Stomach (tissue), 4 donors: ENCODE data around the gene NR4A3.

ENCODE experiments used
- POLR2A ChIP-seq, 4 donors: fragments of 450-650 bp; IDR thresholded peaks; one replicate each; pipeline ENCODE4 v1.6.1; 2016; ENCODE audit warnings: antibody characterized with exemption in 4 of 4, control low read depth in 2 of 4, mild to moderate bottlenecking in 1 of 4, moderate library complexity in 1 of 4
- POLR2AphosphoS5 ChIP-seq, 3 donors: sonication (generic); formaldehyde crosslinking; IDR thresholded peaks; one replicate each; pipeline ENCODE4 v1.6.1; 2016; ENCODE audit warnings: antibody characterized with exemption in 3 of 3
- TF ChIP-seq, protein P1 (sequence below), 7 experiments: fragments of 450-650 bp in 4 of 7; fragments of 200-600 bp in 3 of 7; sonication (generic) in 3 of 7; IDR thresholded peaks; one replicate each; pipeline ENCODE4 v1.5.1; 2016 to 2019; ENCODE audit warnings: antibody characterized with exemption in 7 of 7, control low read depth in 2 of 7, mild to moderate bottlenecking in 1 of 7

DNA sequence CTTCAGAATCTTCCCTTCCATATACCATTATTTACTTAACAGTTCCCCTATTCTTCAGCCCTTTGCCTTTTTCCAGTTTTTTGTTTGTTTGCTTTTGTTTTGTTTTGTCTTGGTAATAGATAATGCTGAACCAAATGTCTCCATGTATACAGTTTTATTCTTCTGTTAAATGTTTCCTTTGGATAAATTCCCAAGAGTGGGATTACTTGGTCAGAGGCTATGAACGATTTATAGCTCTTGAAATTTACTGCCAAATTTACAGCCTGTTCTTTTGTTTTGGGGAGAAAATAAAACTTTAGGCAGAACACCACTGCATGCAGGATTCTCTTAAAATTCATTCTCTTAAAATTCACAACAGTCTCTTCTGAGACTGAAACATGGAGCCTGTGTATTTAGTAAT is 38.6 kb downstream of the NR4A3 start:
- TF ChIP-seq, protein P1, sequence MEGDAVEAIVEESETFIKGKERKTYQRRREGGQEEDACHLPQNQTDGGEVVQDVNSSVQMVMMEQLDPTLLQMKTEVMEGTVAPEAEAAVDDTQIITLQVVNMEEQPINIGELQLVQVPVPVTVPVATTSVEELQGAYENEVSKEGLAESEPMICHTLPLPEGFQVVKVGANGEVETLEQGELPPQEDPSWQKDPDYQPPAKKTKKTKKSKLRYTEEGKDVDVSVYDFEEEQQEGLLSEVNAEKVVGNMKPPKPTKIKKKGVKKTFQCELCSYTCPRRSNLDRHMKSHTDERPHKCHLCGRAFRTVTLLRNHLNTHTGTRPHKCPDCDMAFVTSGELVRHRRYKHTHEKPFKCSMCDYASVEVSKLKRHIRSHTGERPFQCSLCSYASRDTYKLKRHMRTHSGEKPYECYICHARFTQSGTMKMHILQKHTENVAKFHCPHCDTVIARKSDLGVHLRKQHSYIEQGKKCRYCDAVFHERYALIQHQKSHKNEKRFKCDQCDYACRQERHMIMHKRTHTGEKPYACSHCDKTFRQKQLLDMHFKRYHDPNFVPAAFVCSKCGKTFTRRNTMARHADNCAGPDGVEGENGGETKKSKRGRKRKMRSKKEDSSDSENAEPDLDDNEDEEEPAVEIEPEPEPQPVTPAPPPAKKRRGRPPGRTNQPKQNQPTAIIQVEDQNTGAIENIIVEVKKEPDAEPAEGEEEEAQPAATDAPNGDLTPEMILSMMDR (IDR thresholded peaks at IDR 0.05): no peak
- TF ChIP-seq POLR2A (IDR thresholded peaks at IDR 0.05) (no peak), POLR2AphosphoS5 (IDR thresholded peaks at IDR 0.05) (no peak)
